Loucy (cell line): Measurements from ENCODE around the gene CDNF.
A peak's percentile ranks its signal among the peaks of the same experiment; 100 is the strongest.

Source experiments
- H2AFZ ChIP-seq: fragments of 200-600 bp; sonication (generic); 2 replicates; pipeline ENCODE4 v1.6.0; 2016; ENCODE audit warnings: antibody characterized with exemption, mild to moderate bottlenecking, low read length, moderate library complexity
- H3F3A ChIP-seq: fragments of 200-600 bp; 2 replicates; pipeline ENCODE4 v1.6.0; 2016; ENCODE audit warnings: antibody characterized with exemption, low read depth, mild to moderate bottlenecking
- H3K27me3 ChIP-seq: fragments of 200-600 bp; sonication (generic); 2 replicates; pipeline ENCODE4 v1.6.1; 2014; ENCODE audit warnings: low read length, mild to moderate bottlenecking; ENCODE audit not compliant: insufficient read depth, poor library complexity, severe bottlenecking
- H3K36me3 ChIP-seq: fragments of 200-600 bp; sonication (generic); 2 replicates; pipeline ENCODE4 v1.6.1; 2016; ENCODE audit warnings: low read length; ENCODE audit not compliant: insufficient read depth
- H3K4me1 ChIP-seq: fragments of 200-600 bp; sonication (generic); 2 replicates; pipeline ENCODE4 v1.5.1; 2014; ENCODE audit warnings: low read length, mild to moderate bottlenecking; ENCODE audit not compliant: insufficient read depth, poor library complexity, severe bottlenecking
- H3K4me2 ChIP-seq: fragments of 200-600 bp; sonication (generic); 2 replicates; pipeline ENCODE4 v1.6.0; 2014; ENCODE audit warnings: antibody characterized with exemption, low read length, low read depth, mild to moderate bottlenecking; ENCODE audit not compliant: poor library complexity, severe bottlenecking
- H3K4me3 ChIP-seq: fragments of 200-600 bp; sonication (generic); 2 replicates; pipeline ENCODE4 v1.5.1; 2014; ENCODE audit warnings: low read length, mild to moderate bottlenecking, mixed read lengths; ENCODE audit not compliant: poor library complexity, severe bottlenecking
- H3K79me2 ChIP-seq: fragments of 200-600 bp; sonication (generic); 2 replicates; pipeline ENCODE4 v1.6.1; 2014; ENCODE audit warnings: low read length; ENCODE audit not compliant: insufficient read depth
- H3K9ac ChIP-seq: fragments of 200-600 bp; sonication (generic); 2 replicates; pipeline ENCODE4 v1.6.0; 2014; ENCODE audit warnings: mild to moderate bottlenecking, low read depth, low read length, moderate library complexity; ENCODE audit not compliant: poor library complexity, severe bottlenecking
- H3K9me2 ChIP-seq: fragments of 200-600 bp; sonication (generic); replicated peaks from 2 replicates; pipeline ENCODE4 v1.6.1; 2016; ENCODE audit warnings: low read depth, low read length, mixed read lengths
- H3K9me3 ChIP-seq: fragments of 200-600 bp; sonication (generic); 2 replicates; pipeline ENCODE4 v1.6.1; 2014; ENCODE audit warnings: mild to moderate bottlenecking, antibody characterized with exemption, low read length, low read depth; ENCODE audit not compliant: insufficient read depth
- H4K20me1 ChIP-seq: fragments of 200-600 bp; sonication (generic); 2 replicates; pipeline ENCODE4 v1.6.0; 2014; ENCODE audit warnings: antibody characterized with exemption, low read length, mild to moderate bottlenecking; ENCODE audit not compliant: insufficient read depth, poor library complexity, severe bottlenecking
- CTCF ChIP-seq: fragments of 200-600 bp; sonication (generic); conservative IDR thresholded peaks from 2 replicates; pipeline ENCODE4 v1.5.1; 2014; ENCODE audit warnings: mild to moderate bottlenecking, antibody characterized with exemption, low read length
- EZH2phosphoT487 ChIP-seq: fragments of 200-600 bp; IDR thresholded peaks from 2 replicates; pipeline ENCODE4 v1.6.1; 2018; ENCODE audit warnings: antibody characterized with exemption, mild to moderate bottlenecking, moderate library complexity, borderline replicate concordance

CDNF gene

DNA sequence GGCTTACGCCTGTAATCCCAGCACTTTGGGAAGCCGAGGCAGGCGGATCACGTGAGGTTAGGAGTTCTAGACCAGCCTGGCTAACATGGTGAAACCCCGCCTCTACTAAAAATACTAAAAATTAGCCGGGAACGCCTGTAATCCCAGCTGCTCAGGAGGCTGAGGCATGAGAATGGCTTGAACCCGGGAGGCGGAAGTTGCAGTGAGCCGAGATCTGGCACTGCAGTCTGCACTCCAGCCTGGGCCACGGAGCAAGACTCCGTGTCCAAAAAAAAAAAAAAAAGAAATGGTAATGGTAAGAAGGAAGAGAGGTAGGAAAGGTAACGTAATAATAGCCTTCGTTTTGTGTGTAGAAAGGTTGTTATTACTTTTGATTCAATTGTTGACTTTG, 1.5 kb upstream of the CDNF start:
- peak overlapping the region; percentile 85 for H3K4me3 ChIP-seq
- H3K9me2 ChIP-seq = no peaks in the 10 kb centered on the region
- H3K9ac ChIP-seq = peak overlapping the region; percentile 98
- H3K36me3 ChIP-seq = peaks cover 43% of the 10 kb centered on the region; the same call in 1 of the 2 replicates
- H3K27me3 ChIP-seq = no peaks in the 10 kb centered on the region
- no peaks in the 10 kb centered on the region for H3K9me3 ChIP-seq
- H2AFZ ChIP-seq = no peak overlapping the region
- peaks cover 49% of the 10 kb centered on the region for H4K20me1 ChIP-seq
- H3K4me2 ChIP-seq = peak overlapping the region; percentile 96
- H3K4me1 ChIP-seq = peaks cover 31% of the 10 kb centered on the region
- peaks cover 61% of the 10 kb centered on the region for H3K79me2 ChIP-seq
- no peaks in the 10 kb centered on the region for H3F3A ChIP-seq
- TF ChIP-seq CTCF (no peak), EZH2phosphoT487 (no peak)

- Histone ChIP-seq H3K9me3 (no peaks in the 10 kb centered on the region), H3K9me2 (no peaks in the 10 kb centered on the region), H3K4me1 (peaks cover 27% of the 10 kb centered on the region), H4K20me1 (peaks cover 44% of the 10 kb centered on the region), H3K4me3 (peak overlapping the region; percentile 85), H3K79me2 (peaks cover 56% of the 10 kb centered on the region), H3K36me3 (peaks cover 38% of the 10 kb centered on the region; the same call in 1 of the 2 replicates), H3K27me3 (no peaks in the 10 kb centered on the region), H3K4me2 (peak overlapping the region; percentile 96), H3F3A (no peaks in the 10 kb centered on the region), H2AFZ (peak overlapping the region; percentile 96), H3K9ac (peak overlapping the region; percentile 98)
- TF ChIP-seq EZH2phosphoT487 (no peak), CTCF (no peak)
These were observed 906 bp upstream of the CDNF start for GRCh38 chr10:14838582-14839304.

- Histone ChIP-seq H3F3A (no peaks in the 10 kb centered on the region), H3K27me3 (no peaks in the 10 kb centered on the region), H3K4me1 (peaks cover 26% of the 10 kb centered on the region), H3K4me2 (peak overlapping the region; percentile 78), H3K36me3 (peaks cover 22% of the 10 kb centered on the region; the same call in 1 of the 2 replicates), H4K20me1 (peaks cover 38% of the 10 kb centered on the region), H3K4me3 (peak overlapping the region; percentile 85), H3K9ac (peak overlapping the region; percentile 76), H2AFZ (peak overlapping the region; percentile 91), H3K9me2 (no peaks in the 10 kb centered on the region), H3K9me3 (no peaks in the 10 kb centered on the region), H3K79me2 (peaks cover 40% of the 10 kb centered on the region)
- TF ChIP-seq EZH2phosphoT487 = no peak
- no peak for TF ChIP-seq CTCF
These were observed 657 bp downstream of the CDNF start for GRCh38 chr10:14837003-14837756.
